Activated CD4-positive, alpha-beta T cell treated with anti-CD3 and anti-CD28 coated beads, Interleukin-2, amount 10 ng/mL, durations not matched to agents 7 days and 5 days (primary cell): ENCODE measurements around the gene BTN3A1. TPM values are rescaled to one million over a fixed set of nuclear protein-coding genes. Genes with fewer than 3 reads are reported as not detected.
A peak's percentile ranks its signal among the peaks of the same experiment; 100 is the strongest.

Experiments
- CTCF ChIA-PET: fragments of 350-600 bp; sonication (Branson Sonifier 250); formaldehyde crosslinking; loops from one replicate; lab custom pipeline; 2021; ENCODE audit warnings: antibody characterized with exemption; lab: Charles Lee
- POLR2A ChIA-PET: fragments of 350-600 bp; sonication (Branson Sonifier 250); formaldehyde crosslinking; loops from one replicate; lab custom pipeline; 2021; ENCODE audit warnings: antibody characterized with exemption; lab: Charles Lee
- DNase-seq: peaks from one replicate; pipeline ENCODE4 v3.0.0-alpha.2; 2020
- H3K27ac Mint-ChIP-seq: one replicate; pipeline ENCODE4 v1.8.0; 2021; ENCODE audit warnings: mild to moderate bottlenecking, moderate library complexity, mixed read lengths
- H3K27me3 Mint-ChIP-seq: one replicate; pipeline ENCODE4 v1.8.0; 2021; ENCODE audit warnings: mixed read lengths
- H3K36me3 Mint-ChIP-seq: one replicate; pipeline ENCODE4 v1.8.0; 2021; ENCODE audit warnings: low read depth, mixed read lengths
- H3K4me1 Mint-ChIP-seq: one replicate; pipeline ENCODE4 v1.8.0; 2021; ENCODE audit warnings: mixed read lengths
- H3K4me3 Mint-ChIP-seq: one replicate; pipeline ENCODE4 v1.8.0; 2021; ENCODE audit warnings: mild to moderate bottlenecking, moderate library complexity, mixed read lengths
- H3K9me3 Mint-ChIP-seq: one replicate; pipeline ENCODE4 v1.8.0; 2021; ENCODE audit warnings: mixed read lengths
- total RNA-seq, 2 experiments: library from RNA; stranded (reverse); gene quantifications; one replicate each; pipeline ENCODE4 v1.2.3, GENCODE V29; 2021

The BTN3A1 gene
- total RNA-seq, 2 experiments from 2014 or later = 87.9 to 94.0 TPM

DNA sequence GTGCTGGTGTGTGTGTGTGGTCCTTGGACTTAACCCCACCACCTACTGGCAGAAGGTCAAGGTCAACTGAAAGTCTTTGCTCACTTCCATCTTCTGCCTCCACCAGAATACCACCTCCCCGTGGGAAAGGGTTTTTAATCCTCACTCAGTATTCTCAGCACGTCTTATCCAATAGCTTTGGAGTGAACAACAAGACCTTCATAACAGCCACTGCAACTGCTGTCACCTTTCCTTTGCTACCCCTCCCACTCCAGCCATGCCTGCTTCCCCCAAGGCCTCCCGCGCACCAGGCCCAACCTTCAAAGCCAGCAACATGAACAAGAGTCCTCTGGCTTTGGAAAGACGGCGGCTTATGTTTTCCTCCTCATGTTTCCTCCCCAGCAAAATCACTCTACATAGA is 20.0 kb upstream of the BTN3A1 start:
- Mint-ChIP-seq H3K4me1 (peaks cover 23% of the 10 kb centered on the region), H3K27ac (no peak overlapping the region), H3K4me3 (peak overlapping the region; percentile 99), H3K9me3 (no peaks in the 10 kb centered on the region), H3K27me3 (no peaks in the 10 kb centered on the region), H3K36me3 (peaks cover 7% of the 10 kb centered on the region)
- ChIA-PET CTCF (interaction anchor here (0.9 to 1.1 kb wide), 2 partner anchors 19 to 186 kb away, joined by 3 read pairs; no protein-coding TSS in a partner anchor), POLR2A (no interaction called here)
- no peak for DNase-seq

DNA sequence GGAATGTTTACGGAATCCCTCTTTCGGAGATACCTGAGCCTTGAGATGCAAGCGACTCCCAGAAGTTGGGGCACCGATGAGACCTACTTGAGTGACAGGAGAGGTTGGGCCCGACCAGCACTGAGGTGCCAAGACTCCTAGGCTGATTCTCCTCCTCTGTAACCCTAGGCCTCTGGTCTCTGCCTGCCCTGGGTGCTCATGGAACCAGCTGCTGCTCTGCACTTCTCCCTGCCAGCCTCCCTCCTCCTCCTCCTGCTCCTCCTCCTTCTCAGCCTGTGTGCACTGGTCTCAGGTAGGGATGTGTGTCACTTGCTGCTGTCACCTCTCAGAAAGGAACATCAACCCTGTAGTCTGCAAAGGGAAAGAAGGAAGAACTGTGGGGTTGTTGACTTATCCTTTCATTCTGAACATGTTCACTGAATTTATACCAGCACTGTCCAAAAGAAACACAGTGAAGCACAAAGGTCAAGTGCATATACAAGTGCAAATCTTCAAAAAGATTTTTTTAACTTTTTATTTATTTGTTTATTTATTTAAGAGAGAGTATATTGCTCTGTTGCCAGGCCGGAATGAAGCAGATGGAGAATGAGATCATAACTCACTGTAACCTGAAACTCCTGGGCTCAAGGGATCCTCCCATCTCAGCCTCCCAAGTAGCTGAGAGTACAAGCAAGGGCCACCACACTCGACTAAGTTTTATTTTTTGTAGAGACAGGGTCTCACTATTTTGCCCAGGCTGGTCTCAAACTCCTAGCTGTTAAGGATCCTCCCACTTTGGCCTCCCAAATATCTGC is 18.3 kb upstream of the BTN3A1 start:
- no peaks in the 10 kb centered on the region for H3K9me3 Mint-ChIP-seq
- ChIA-PET POLR2A (no interaction called here), CTCF (no interaction called here)
- peaks cover 26% of the 10 kb centered on the region for H3K4me1 Mint-ChIP-seq
- peak overlapping the region; percentile 93 for H3K27ac Mint-ChIP-seq
- H3K27me3 Mint-ChIP-seq = no peaks in the 10 kb centered on the region
- peak; percentile 20 for DNase-seq
- peak overlapping the region; percentile 99 for H3K4me3 Mint-ChIP-seq
- H3K36me3 Mint-ChIP-seq = peaks cover 2% of the 10 kb centered on the region

DNA sequence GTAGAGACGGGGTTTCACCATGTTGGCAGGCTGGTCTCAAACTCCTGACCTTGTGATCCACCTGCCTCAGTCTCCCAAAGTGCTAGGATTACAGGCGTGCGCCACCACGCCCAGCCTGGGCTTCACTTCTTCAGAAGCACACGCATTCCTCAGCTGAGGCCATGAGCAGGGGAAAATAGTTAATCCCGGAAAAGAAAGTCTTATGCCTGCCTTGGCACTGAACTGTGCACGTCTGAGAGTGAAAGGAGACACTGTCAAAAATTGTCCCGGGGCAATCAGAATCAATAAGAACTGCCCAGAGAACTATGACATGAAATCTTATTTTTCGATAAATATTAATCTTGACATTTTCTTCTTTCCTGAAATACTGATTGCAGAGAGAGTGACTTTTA is 16.3 kb upstream of the BTN3A1 start:
- Mint-ChIP-seq H3K27me3 (no peaks in the 10 kb centered on the region), H3K27ac (no peak overlapping the region), H3K9me3 (no peaks in the 10 kb centered on the region), H3K4me1 (peaks cover 30% of the 10 kb centered on the region), H3K4me3 (no peak overlapping the region), H3K36me3 (peaks cover 7% of the 10 kb centered on the region)
- no peak for DNase-seq
- POLR2A ChIA-PET = interaction anchor here (0.7 kb wide), 1 partner anchor 159 kb away, joined by 3 read pairs; no protein-coding TSS in a partner anchor
- CTCF ChIA-PET = no interaction called here

DNA sequence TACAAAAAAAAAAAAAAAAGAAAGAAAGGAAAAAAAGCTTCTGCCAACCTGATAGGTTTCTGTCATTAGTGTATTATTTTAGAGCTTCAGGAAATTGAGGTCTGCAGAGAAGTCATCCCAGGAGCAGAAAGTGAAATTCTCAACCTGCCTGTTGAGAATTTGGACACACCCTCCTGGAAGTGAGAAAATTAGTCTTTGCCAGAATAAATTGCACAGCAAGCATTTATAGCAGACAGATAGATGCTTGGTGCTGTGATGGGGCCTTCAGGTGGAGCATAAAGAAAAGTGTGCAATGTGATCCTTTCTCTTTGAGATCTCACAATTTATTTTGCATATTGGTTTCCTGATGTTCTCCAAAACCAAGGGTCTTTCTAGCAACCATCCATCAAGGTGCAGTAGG is 14.5 kb upstream of the BTN3A1 start:
- Mint-ChIP-seq H3K4me1 (peaks cover 25% of the 10 kb centered on the region), H3K27ac (no peak overlapping the region), H3K27me3 (no peaks in the 10 kb centered on the region), H3K9me3 (no peaks in the 10 kb centered on the region), H3K36me3 (peaks cover 7% of the 10 kb centered on the region), H3K4me3 (no peak overlapping the region)
- ChIA-PET POLR2A (interaction anchor here (0.7 kb wide), 1 partner anchor 25 kb away, joined by 3 read pairs; no protein-coding TSS in a partner anchor), CTCF (interaction anchor here (0.7 to 1.8 kb wide), 3 partner anchors 10 to 65 kb away, joined by 3 to 6 read pairs (median 3); no protein-coding TSS in a partner anchor)
- no peak for DNase-seq

DNA sequence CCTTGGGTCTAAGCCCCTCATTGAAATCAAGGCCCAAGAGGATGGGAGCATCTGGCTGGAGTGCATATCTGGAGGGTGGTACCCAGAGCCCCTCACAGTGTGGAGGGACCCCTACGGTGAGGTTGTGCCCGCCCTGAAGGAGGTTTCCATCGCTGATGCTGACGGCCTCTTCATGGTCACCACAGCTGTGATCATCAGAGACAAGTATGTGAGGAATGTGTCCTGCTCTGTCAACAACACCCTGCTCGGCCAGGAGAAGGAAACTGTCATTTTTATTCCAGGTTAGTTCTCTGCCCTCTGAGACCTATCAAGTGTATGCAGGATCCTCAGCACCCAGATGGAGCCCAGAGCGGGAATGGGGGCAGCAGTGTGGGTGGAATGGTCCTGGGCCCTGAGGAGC is 14.1 kb upstream of the BTN3A1 start:
- H3K27me3 Mint-ChIP-seq = no peaks in the 10 kb centered on the region
- no peak for DNase-seq
- H3K4me1 Mint-ChIP-seq = peaks cover 21% of the 10 kb centered on the region
- H3K36me3 Mint-ChIP-seq = peaks cover 7% of the 10 kb centered on the region
- no peak overlapping the region for H3K4me3 Mint-ChIP-seq
- no peak overlapping the region for H3K27ac Mint-ChIP-seq
- ChIA-PET POLR2A (no interaction called here), CTCF (interaction anchor here (1.0 to 1.8 kb wide), 2 partner anchors 19 to 64 kb away, joined by 3 to 6 read pairs; no protein-coding TSS in a partner anchor)
- no peaks in the 10 kb centered on the region for H3K9me3 Mint-ChIP-seq

DNA sequence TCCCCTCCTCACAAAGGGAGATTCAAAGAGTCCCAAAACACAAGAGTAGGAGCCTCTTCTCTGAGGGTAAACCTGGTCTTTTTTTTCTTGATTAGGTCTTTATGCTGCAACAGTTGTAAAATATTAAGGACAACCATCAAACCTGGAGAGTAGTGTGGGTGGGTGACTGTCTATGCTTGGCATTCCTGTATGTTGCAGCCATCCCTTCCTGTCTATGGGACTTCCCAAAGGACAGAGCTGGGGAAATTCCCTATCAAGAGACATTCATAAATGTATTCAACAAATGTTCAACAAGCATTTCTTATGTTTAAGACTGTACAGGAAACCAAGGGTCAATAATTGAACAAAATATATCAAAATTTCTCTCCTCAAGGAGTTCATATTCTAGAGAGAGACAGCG is 13.6 kb upstream of the BTN3A1 start:
- ChIA-PET POLR2A (no interaction called here), CTCF (interaction anchor here (1.8 kb wide), 1 partner anchor 18 kb away, joined by 6 read pairs; no protein-coding TSS in a partner anchor)
- Mint-ChIP-seq H3K4me3 (no peak overlapping the region), H3K27ac (no peak overlapping the region), H3K36me3 (peaks cover 7% of the 10 kb centered on the region), H3K27me3 (no peaks in the 10 kb centered on the region), H3K9me3 (no peaks in the 10 kb centered on the region), H3K4me1 (peaks cover 20% of the 10 kb centered on the region)
- no peak for DNase-seq

DNA sequence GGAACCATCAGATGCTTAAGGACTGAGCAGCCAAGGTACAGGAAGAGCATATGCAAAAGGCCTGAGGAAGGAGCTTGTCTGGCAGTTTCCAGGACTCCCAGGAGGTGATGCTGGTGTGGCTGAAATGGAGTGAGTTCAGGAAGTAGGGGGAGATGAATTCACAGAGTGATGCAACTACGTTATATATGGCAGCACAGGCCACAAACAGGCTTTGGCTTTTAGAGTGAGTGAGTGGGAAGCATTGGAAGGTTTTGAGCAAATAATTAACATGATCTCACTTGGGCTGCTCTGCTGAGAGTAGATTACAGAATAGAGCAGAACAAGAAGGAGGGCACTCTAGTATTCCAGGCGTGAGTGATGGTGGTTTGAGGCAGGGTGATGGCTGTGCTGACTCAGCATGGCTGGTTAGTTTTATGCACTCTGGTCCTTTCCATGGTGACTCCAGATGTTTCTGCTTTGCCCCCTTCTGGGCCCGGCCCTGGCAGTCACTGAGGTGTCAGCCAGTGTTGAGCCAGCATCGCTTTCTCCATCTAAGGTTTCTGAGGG is 12.7 kb upstream of the BTN3A1 start:
- POLR2A ChIA-PET = no interaction called here
- H3K27me3 Mint-ChIP-seq = no peaks in the 10 kb centered on the region
- peaks cover 7% of the 10 kb centered on the region for H3K36me3 Mint-ChIP-seq
- no peak overlapping the region for H3K27ac Mint-ChIP-seq
- H3K4me1 Mint-ChIP-seq = peaks cover 16% of the 10 kb centered on the region
- no peak for DNase-seq
- CTCF ChIA-PET = interaction anchor here (0.7 to 2.3 kb wide), 2 partner anchors 9 to 48 kb away, joined by 3 to 6 read pairs; no protein-coding TSS in a partner anchor
- H3K4me3 Mint-ChIP-seq = no peak overlapping the region
- H3K9me3 Mint-ChIP-seq = no peaks in the 10 kb centered on the region

DNA sequence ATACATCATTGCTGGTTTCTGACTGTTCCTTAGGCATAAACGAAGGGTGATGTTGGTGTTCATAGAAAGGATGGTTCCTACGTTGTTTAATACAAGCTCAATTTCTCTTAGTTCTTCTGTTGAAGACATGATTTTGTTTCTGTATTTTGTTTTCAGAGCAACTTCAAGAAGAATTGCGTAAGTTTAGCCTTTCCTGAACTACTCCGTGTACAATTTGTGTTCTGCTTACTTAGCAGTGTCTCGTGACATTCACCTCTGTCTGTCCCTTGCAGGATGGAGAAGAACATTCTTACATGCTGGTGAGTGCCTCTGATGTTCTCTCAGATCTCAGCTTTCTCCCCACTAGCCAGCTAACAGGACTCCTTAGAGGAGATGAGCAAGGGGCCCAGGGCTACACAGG is 11.5 kb upstream of the BTN3A1 start:
- POLR2A ChIA-PET = no interaction called here
- CTCF ChIA-PET = interaction anchor here (1.0 to 2.3 kb wide), 2 partner anchors 13 to 49 kb away, joined by 3 to 6 read pairs; no protein-coding TSS in a partner anchor
- no peak overlapping the region for H3K27ac Mint-ChIP-seq
- H3K9me3 Mint-ChIP-seq = no peaks in the 10 kb centered on the region
- H3K4me3 Mint-ChIP-seq = no peak overlapping the region
- H3K27me3 Mint-ChIP-seq = no peaks in the 10 kb centered on the region
- peaks cover 7% of the 10 kb centered on the region for H3K36me3 Mint-ChIP-seq
- no peak for DNase-seq
- peaks cover 9% of the 10 kb centered on the region for H3K4me1 Mint-ChIP-seq

DNA sequence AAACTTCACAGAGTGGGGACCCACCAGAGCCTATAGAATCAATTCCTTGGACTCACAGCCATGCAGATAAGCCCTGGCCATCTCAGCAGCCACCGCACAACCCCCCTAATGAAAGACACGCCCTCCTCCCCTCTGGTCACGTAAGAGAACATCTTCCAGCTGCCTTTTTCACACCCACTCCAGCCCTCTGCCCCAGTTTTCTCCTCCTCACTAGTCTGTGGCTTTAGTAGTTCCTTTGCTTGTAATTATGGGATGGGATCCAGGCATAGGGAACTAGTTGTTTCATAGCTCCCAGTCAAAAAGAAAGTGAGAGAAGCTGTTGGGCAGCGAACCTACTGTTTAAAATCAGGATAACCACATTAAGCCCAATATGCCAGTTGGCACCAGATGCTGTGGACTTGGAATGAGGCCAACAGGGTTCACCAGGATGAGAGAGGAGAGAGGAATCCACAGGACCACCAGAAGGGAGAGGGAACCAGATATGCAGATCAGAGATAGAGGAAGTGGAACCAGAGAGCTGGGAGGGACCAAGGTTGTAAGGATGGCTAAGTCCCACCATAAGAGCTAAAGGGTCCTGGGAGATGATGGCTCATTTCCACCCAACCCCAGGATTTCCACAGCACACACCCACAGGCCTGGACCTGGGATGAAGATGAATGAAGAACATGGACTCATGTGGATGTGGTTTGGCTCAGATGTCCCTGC is 9.0 kb upstream of the BTN3A1 start:
- Mint-ChIP-seq H3K27ac (no peak overlapping the region), H3K9me3 (no peaks in the 10 kb centered on the region), H3K4me1 (peaks cover 4% of the 10 kb centered on the region), H3K4me3 (no peak overlapping the region), H3K27me3 (no peaks in the 10 kb centered on the region), H3K36me3 (peaks cover 7% of the 10 kb centered on the region)
- CTCF ChIA-PET = interaction anchor here (0.9 kb wide), 1 partner anchor 22 kb away, joined by 3 read pairs; no protein-coding TSS in a partner anchor
- no peak for DNase-seq
- POLR2A ChIA-PET = no interaction called here

DNA sequence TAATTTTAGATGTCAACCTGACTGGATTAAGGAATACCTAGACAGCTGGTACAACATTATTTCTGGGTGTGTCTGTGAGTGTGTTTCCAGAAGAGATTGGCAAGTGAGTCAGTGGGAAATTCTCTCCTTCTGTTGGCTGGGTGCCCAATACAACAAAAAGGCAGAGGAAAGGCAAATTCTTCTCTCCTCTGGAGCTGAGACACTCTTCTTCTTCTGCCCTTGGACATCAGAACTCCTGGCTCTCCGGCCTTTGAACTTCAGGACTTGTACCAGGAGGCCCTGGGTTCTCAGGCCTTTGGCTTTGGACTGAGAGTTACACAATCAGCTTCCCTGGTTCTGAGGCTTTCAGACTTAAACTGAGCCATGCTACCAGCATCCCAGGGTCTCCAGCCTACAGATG is 7.8 kb upstream of the BTN3A1 start:
- DNase-seq = no peak
- CTCF ChIA-PET = interaction anchor here (0.9 kb wide), 1 partner anchor 53 kb away, joined by 3 read pairs; no protein-coding TSS in a partner anchor
- H3K27me3 Mint-ChIP-seq = no peaks in the 10 kb centered on the region
- no peak overlapping the region for H3K4me3 Mint-ChIP-seq
- peaks cover 7% of the 10 kb centered on the region for H3K36me3 Mint-ChIP-seq
- no peak overlapping the region for H3K27ac Mint-ChIP-seq
- POLR2A ChIA-PET = no interaction called here
- no peaks in the 10 kb centered on the region for H3K9me3 Mint-ChIP-seq
- peaks cover 1% of the 10 kb centered on the region for H3K4me1 Mint-ChIP-seq

DNA sequence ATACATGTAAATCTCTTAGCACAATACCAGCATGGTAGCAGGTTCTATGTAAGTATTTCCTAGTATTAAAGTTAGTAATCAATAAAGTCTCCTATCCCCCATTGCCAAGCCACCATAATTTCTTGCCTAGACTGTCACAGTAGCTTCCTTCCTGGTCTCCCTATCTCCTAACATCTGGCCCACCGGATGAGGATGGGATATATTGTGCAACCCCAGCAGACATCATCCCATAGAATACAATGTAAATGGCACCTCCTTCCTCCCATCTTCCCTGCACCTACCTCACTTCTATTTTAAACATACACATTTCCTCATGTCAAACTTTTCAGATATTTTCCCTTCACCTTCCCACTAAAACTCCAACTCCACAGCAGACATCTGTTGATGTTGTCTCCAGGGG is 3.5 kb upstream of the BTN3A1 start:
- H3K27me3 Mint-ChIP-seq = no peaks in the 10 kb centered on the region
- ChIA-PET POLR2A (no interaction called here), CTCF (interaction anchor here (1.0 to 1.3 kb wide), 2 partner anchors 11 to 57 kb away, joined by 3 read pairs; no protein-coding TSS in a partner anchor)
- no peaks in the 10 kb centered on the region for H3K9me3 Mint-ChIP-seq
- no peak overlapping the region for H3K4me3 Mint-ChIP-seq
- peaks cover 5% of the 10 kb centered on the region for H3K36me3 Mint-ChIP-seq
- peaks cover 17% of the 10 kb centered on the region for H3K4me1 Mint-ChIP-seq
- no peak for DNase-seq
- H3K27ac Mint-ChIP-seq = no peak overlapping the region

DNA sequence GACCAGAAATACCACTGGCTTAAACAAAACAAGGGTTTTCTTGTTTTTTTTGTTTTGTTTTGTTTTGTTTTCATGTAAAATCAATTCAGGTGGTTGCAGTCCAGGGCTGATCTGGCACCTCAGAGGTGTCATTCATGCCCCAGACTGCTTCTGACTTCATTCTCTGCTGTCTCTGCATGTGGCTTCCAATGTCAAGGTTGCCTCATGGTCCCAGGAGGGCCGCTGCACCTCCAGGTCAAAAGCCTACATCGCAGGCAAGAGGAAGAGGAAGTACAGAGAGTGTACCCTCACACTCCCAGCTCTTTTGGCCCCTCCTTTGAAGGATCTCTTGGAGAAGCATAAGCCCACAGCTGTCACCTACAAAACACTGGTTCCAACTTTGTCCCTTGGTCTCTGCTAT is 1.4 kb upstream of the BTN3A1 start:
- Mint-ChIP-seq H3K4me3 (no peak overlapping the region), H3K27me3 (no peaks in the 10 kb centered on the region), H3K36me3 (peaks cover 24% of the 10 kb centered on the region), H3K27ac (peak overlapping the region; percentile 95), H3K9me3 (no peaks in the 10 kb centered on the region), H3K4me1 (peaks cover 37% of the 10 kb centered on the region)
- ChIA-PET POLR2A (no interaction called here), CTCF (no interaction called here)
- no peak for DNase-seq
